GM12878 (cell line): Measurements from ENCODE around the gene DMXL1. TPM values are rescaled to one million over a fixed set of nuclear protein-coding genes. Genes with fewer than 3 reads are reported as not detected.
A peak's percentile ranks its signal among the peaks of the same experiment; 100 is the strongest.

ENCODE experiments used
- ATF2 ChIP-seq: IDR thresholded peaks from 2 replicates; pipeline ENCODE4 v1.6.1; 2012; ENCODE audit warnings: low read length, inconsistent platforms
- BCLAF1 ChIP-seq: fragments of 450-650 bp; IDR thresholded peaks from 2 replicates; pipeline ENCODE4 v1.6.1; 2017; ENCODE audit warnings: antibody characterized with exemption, mild to moderate bottlenecking, moderate library complexity
- CREB1 ChIP-seq: IDR thresholded peaks from 2 replicates; pipeline ENCODE4 v1.6.1; 2012; ENCODE audit warnings: low read depth, mild to moderate bottlenecking, inconsistent platforms
- HDGF ChIP-seq: fragments of 450-650 bp; IDR thresholded peaks from 2 replicates; pipeline ENCODE4 v1.6.1; 2016; ENCODE audit warnings: antibody characterized with exemption
- MXI1 ChIP-seq: fragments of 150-350 bp; IDR thresholded peaks from 2 replicates; pipeline ENCODE4 v1.6.1; 2011; ENCODE audit warnings: low read depth, mild to moderate bottlenecking, inconsistent platforms, low read length, improper control_type of control experiment
- NR2C2 ChIP-seq: IDR thresholded peaks from 2 replicates; pipeline ENCODE4 v1.6.1; 2011; ENCODE audit warnings: borderline replicate concordance, low read depth; ENCODE audit not compliant: control insufficient read depth, insufficient read length
- POLR2AphosphoS5 ChIP-seq: IDR thresholded peaks from 2 replicates; pipeline ENCODE4 v1.6.1; 2011; ENCODE audit warnings: mild to moderate bottlenecking, low read length, inconsistent platforms
- PRDM15 ChIP-seq: fragments of 450-650 bp; formaldehyde crosslinking; IDR thresholded peaks from 2 replicates; pipeline ENCODE4 v1.4.0; 2020; ENCODE audit warnings: mild to moderate bottlenecking, moderate library complexity
- TAF1 ChIP-seq: IDR thresholded peaks from 2 replicates; pipeline ENCODE4 v1.6.1; 2011; ENCODE audit warnings: mild to moderate bottlenecking, low read depth, low read length, borderline replicate concordance
- TCF7 ChIP-seq: IDR thresholded peaks from 2 replicates; pipeline ENCODE4 v1.6.1; 2014; ENCODE audit warnings: antibody characterized with exemption, borderline replicate concordance
- USF2 ChIP-seq: IDR thresholded peaks from 2 replicates; pipeline ENCODE4 v1.6.1; 2011; ENCODE audit warnings: low read depth, low read length, improper control_type of control experiment, borderline replicate concordance
- ZBTB11 ChIP-seq: fragments of 450-650 bp; formaldehyde crosslinking; IDR thresholded peaks from 2 replicates; pipeline ENCODE4 v1.5.0; 2022; ENCODE audit warnings: mild to moderate bottlenecking, missing genetic modification characterization
- ZSCAN29 ChIP-seq: fragments of 450-650 bp; IDR thresholded peaks from 2 replicates; pipeline ENCODE4 v1.6.1; 2017; ENCODE audit warnings: mild to moderate bottlenecking, moderate library complexity
- ZZZ3 ChIP-seq: IDR thresholded peaks from 2 replicates; pipeline ENCODE4 v1.6.1; 2011; ENCODE audit warnings: low read depth; ENCODE audit not compliant: control insufficient read depth, insufficient read length
- polyA plus RNA-seq, 11 experiments: library from polyadenylated mRNA; depleted of rRNA in 4 of 11; unstranded in 6 of 11; stranded (reverse) in 5 of 11; fragments of >200 nt; fragmentation: Nextera tagmentation in 4 of 11; fragmentation: Illumina TruSeq in 1 of 11; extraction: Ambion mirVana in 4 of 11; extraction: Trizol in 1 of 11; gene quantifications; 1 replicate in 1 of 11; 2 replicates in 10 of 11; pipeline versions ENCODE4 v1.2.1 to v1.2.3, GENCODE V29; 2011 to 2016; ENCODE audit warnings: inconsistent platforms in 2 of 11, missing spikeins in 2 of 11, low read depth in 1 of 11
- total RNA-seq, 4 experiments: library from RNA; depleted of rRNA in 3 of 4; stranded (reverse); fragments of >200 nt in 3 of 4; fragmentation: Illumina TruSeq in 1 of 4; extraction: Trizol in 1 of 4; gene quantifications; 2 replicates each; pipeline versions ENCODE4 v1.2.1 to v1.2.3, GENCODE V29; 2013 to 2021

The DMXL1 gene
- total and polyA plus RNA-seq, 10 of the 15 experiments (the other 5 are each of a cell fraction or from before 2014, with no cell fraction given): 9.1 to 67.7 (median 34.1) TPM

- no peak for TF ChIP-seq ZBTB11
- TF ChIP-seq NR2C2: no peak
- TF ChIP-seq MXI1: 0 out of 2 replicates have a peak, but pooled peaks have one; percentile 38
- TF ChIP-seq ZZZ3: no peak
- no peak for TF ChIP-seq TCF7
- no peak; the same call in 1 of the 2 replicates for TF ChIP-seq ZSCAN29
- 0 out of 2 replicates have a peak, but pooled peaks have one; percentile 29 for TF ChIP-seq TAF1
- TF ChIP-seq CREB1: 0 out of 2 replicates have a peak, but pooled peaks have one; percentile 14
- TF ChIP-seq ATF2: peak; percentile 58; the same call in 1 of the 2 replicates
- TF ChIP-seq BCLAF1: no peak
- no peak for TF ChIP-seq HDGF
- no peak for TF ChIP-seq USF2
- TF ChIP-seq POLR2AphosphoS5: peak; percentile 58
- TF ChIP-seq PRDM15 (CRISPR knock-in tag): no peak
Measured at GRCh38 chr5:119290161-119290569, 219.3 kb downstream of the DMXL1 start (continued).
